ENCODE results near the gene UNC13A. TPM values are rescaled to one million over a fixed set of nuclear protein-coding genes. Genes with fewer than 3 reads are reported as not detected.

Gene UNC13A
- total RNA-seq, 1 experiment from 2014 or later = 22.2 TPM

GRCh38 chr19:17695198-17695597 lies 7.0 kb upstream of the UNC13A start:
- Histone ChIP-seq H3K9me3 (ENCODE audit: control insufficient read depth, low read depth, low read length) (no peaks in the 10 kb centered on the region), H2AK5ac (ENCODE audit: insufficient read length, low read length) (no peak overlapping the region), H4K8ac (replicated peaks; ENCODE audit: insufficient read length, low read depth, low read length) (no peak overlapping the region), H2BK5ac (ENCODE audit: insufficient read length, low read length) (no peak overlapping the region), H2AFZ (ENCODE audit: low read length) (no peak overlapping the region), H2BK20ac (ENCODE audit: low read depth, low read length, poor library complexity, severe bottlenecking) (no peak overlapping the region), H3K23ac (ENCODE audit: insufficient read length, low read depth, low read length) (no peak overlapping the region), H3K79me2 (ENCODE audit: insufficient read depth, low read length) (no peaks in the 10 kb centered on the region), H2BK120ac (ENCODE audit: low read depth, low read length, poor library complexity, severe bottlenecking) (no peak overlapping the region), H3K23me2 (ENCODE audit: insufficient read length, low read depth, low read length, poor library complexity, severe bottlenecking) (no peaks in the 10 kb centered on the region), H2BK12ac (ENCODE audit: insufficient read length, low read depth, low read length) (no peak overlapping the region), H3K79me1 (ENCODE audit: insufficient read depth, low read depth, low read length, poor library complexity, severe bottlenecking) (no peaks in the 10 kb centered on the region), H3K9ac (ENCODE audit: extremely low read depth, insufficient read length, low read length) (no peak overlapping the region), H3K4ac (ENCODE audit: low read depth, low read length) (no peak overlapping the region), H3K14ac (ENCODE audit: insufficient read depth, low read length) (no peak overlapping the region), H4K5ac (ENCODE audit: insufficient read length, low read depth, low read length) (no peak overlapping the region), H3K56ac (ENCODE audit: insufficient read length, low read depth, low read length) (no peak overlapping the region), H3T11ph (ENCODE audit: low read length) (no peak overlapping the region), H2BK15ac (ENCODE audit: low read depth, low read length) (no peak overlapping the region), H3K27me3 (ENCODE audit: insufficient read depth, low read length) (no peaks in the 10 kb centered on the region), H3K4me1 (ENCODE audit: insufficient read depth, low read length) (no peaks in the 10 kb centered on the region), H4K91ac (ENCODE audit: insufficient read length, low read depth, low read length) (no peak overlapping the region), H3K4me2 (ENCODE audit: insufficient read depth, insufficient read length, low read length) (no peak overlapping the region), H3K27ac (ENCODE audit: insufficient read length, low read depth, low read length) (no peak overlapping the region), H4K20me1 (ENCODE audit: control insufficient read depth, insufficient read depth, insufficient read length) (no peaks in the 10 kb centered on the region), H3K18ac (ENCODE audit: insufficient read length, low read depth, low read length) (no peak overlapping the region)
- H3K4me3 Mint-ChIP-seq = no peak overlapping the region
- no peaks in the 10 kb centered on the region for H3K9me3 Mint-ChIP-seq
- TF ChIP-seq, protein P1, sequence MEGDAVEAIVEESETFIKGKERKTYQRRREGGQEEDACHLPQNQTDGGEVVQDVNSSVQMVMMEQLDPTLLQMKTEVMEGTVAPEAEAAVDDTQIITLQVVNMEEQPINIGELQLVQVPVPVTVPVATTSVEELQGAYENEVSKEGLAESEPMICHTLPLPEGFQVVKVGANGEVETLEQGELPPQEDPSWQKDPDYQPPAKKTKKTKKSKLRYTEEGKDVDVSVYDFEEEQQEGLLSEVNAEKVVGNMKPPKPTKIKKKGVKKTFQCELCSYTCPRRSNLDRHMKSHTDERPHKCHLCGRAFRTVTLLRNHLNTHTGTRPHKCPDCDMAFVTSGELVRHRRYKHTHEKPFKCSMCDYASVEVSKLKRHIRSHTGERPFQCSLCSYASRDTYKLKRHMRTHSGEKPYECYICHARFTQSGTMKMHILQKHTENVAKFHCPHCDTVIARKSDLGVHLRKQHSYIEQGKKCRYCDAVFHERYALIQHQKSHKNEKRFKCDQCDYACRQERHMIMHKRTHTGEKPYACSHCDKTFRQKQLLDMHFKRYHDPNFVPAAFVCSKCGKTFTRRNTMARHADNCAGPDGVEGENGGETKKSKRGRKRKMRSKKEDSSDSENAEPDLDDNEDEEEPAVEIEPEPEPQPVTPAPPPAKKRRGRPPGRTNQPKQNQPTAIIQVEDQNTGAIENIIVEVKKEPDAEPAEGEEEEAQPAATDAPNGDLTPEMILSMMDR (conservative IDR thresholded peaks at IDR 0.05) = no peak
- no peaks in the 10 kb centered on the region for H3K36me3 Mint-ChIP-seq (ENCODE audit: insufficient read depth in 1 of 3, low read depth in 3 of 3)
- H3K27ac Mint-ChIP-seq = no peak overlapping the region
- H3K4me1 Mint-ChIP-seq = peaks cover 0 to 3% of the 10 kb centered on the region in 2 experiments; a peak in 1 of 4 replicates
- H3K27me3 Mint-ChIP-seq (ENCODE audit: low read depth) = peaks cover 33% of the 10 kb centered on the region
- no CpG with 5 or more reads among the region's 2 CpGs for WGBS (ENCODE audit: extremely low coverage, insufficient read length, low lambda C conversion rate)
- DNase-seq = no peak

Data from H9 (cell line).